GM10266 (cell line): ENCODE measurements around the gene KRTAP1-3.

Experiments
- DNase-seq: peaks from one replicate; pipeline ENCODE4 v3.0.0; 2012; ENCODE audit errors: extremely low spot score
- CTCF ChIP-seq: IDR thresholded peaks from 2 replicates; pipeline ENCODE4 v1.5.1; 2012; ENCODE audit warnings: mild to moderate bottlenecking, low read depth; ENCODE audit not compliant: control insufficient read depth, insufficient read depth; ENCODE audit errors: missing control alignments

KRTAP1-3 gene

GRCh38 chr17:41019415-41019814, 15.3 kb downstream of the KRTAP1-3 start:
- no peak for DNase-seq
- TF ChIP-seq CTCF, result no peak

- no peak for TF ChIP-seq CTCF
- no peak for DNase-seq
These were observed 16.1 kb downstream of the KRTAP1-3 start for GRCh38 chr17:41018541-41018940.

GRCh38 chr17:41016578-41017215, 18.0 kb downstream of the KRTAP1-3 start:
- no peak for DNase-seq
- TF ChIP-seq CTCF, result no peak

- no peak for TF ChIP-seq CTCF
These were observed 19.2 kb downstream of the KRTAP1-3 start for GRCh38 chr17:41015454-41015853.

GRCh38 chr17:41013606-41014005, 21.1 kb downstream of the KRTAP1-3 start:
- no peak for TF ChIP-seq CTCF
- no peak for DNase-seq

More at GRCh38 chr17:41015454-41015853, 19.2 kb downstream of the KRTAP1-3 start:
- no peak for DNase-seq

- TF ChIP-seq CTCF, result no peak
- no peak for DNase-seq
These were observed 21.5 kb downstream of the KRTAP1-3 start for GRCh38 chr17:41013181-41013580.

- no peak for DNase-seq
These were observed 22.2 kb downstream of the KRTAP1-3 start for GRCh38 chr17:41012326-41013120.

More at GRCh38 chr17:41012326-41013120, 22.2 kb downstream of the KRTAP1-3 start:
- no peak for TF ChIP-seq CTCF
